HG03432 (cell line): Measurements from ENCODE around the gene PTPN3.

Source experiments
- ATAC-seq: cut with Tn5 transposase; IDR thresholded peaks from one replicate; pipeline ENCODE4 v1.9.1; 2021; ENCODE audit warnings: mild to moderate bottlenecking, moderate library complexity; ENCODE audit not compliant: unreplicated experiment

PTPN3 gene

DNA sequence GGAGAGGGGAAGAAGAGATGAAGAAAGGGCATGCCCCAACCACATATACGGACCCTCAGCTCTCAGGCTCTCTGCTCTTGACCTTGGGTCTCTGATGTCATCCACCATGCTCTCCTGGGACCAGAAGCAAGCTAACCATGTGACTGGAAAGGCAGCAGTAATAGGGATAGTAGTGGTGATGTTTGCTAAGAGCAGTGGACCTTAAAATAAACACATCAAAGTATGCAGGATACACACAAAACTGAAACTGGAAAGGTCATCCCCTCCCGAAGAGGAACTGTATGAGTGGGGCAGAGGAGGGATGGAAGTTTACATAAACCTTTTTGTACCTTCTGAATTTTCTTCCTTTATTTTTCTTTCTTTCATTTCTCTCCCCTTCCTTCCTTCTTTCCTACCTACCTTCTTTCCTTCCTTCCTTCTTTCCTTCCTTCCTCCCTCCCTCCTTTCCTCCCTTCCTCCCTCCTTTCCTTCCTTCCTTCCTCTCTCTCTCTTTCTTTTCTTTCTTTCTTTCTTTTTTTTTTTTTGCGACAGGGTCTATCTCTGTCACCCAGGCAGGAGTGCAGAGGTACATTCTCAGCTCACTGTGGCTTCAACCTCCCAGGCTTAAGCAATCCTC is 8.1 kb upstream of the PTPN3 start:
- peak; percentile 48 for ATAC-seq

- no peak for ATAC-seq
These were observed 6.6 kb upstream of the PTPN3 start for GRCh38 chr9:109504689-109505088.

GRCh38 chr9:109500421-109500974 is 2.4 kb upstream of the PTPN3 start:
- no peak for ATAC-seq

GRCh38 chr9:109499631-109500410 is 1.7 kb upstream of the PTPN3 start:
- ATAC-seq = no peak

DNA sequence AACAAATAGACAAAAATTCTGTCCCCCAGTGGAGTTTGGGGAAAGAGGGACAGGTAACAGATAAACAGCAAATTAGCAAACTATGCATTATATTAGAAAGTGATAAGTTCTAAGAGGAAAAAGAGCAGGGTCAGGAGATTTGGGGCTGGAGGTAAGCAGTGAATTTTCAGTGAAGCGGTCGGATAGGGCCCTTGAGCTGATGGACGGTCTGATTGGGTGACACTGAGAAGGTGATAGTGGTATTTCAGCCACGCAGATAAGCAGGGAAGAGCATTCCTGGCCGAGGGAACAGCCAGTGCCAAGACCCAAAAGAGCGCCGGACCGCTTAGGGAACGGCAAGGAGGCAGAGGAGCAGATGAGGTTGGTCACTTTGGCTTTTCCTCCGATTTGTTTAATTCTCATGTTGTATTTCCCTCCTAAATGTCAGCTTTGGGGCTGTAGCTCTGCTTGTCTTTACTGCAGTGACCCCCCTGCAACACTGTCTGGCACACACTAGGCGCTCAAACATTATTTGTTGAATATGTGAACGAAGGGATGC is 1.1 kb upstream of the PTPN3 start:
- ATAC-seq = no peak

GRCh38 chr9:109497226-109498153 is 617 bp downstream of the PTPN3 start:
- ATAC-seq = no peak

GRCh38 chr9:109496841-109497225 is 1.3 kb downstream of the PTPN3 start:
- no peak for ATAC-seq

- ATAC-seq = no peak
These were observed 1.9 kb downstream of the PTPN3 start for GRCh38 chr9:109496218-109496617.

DNA sequence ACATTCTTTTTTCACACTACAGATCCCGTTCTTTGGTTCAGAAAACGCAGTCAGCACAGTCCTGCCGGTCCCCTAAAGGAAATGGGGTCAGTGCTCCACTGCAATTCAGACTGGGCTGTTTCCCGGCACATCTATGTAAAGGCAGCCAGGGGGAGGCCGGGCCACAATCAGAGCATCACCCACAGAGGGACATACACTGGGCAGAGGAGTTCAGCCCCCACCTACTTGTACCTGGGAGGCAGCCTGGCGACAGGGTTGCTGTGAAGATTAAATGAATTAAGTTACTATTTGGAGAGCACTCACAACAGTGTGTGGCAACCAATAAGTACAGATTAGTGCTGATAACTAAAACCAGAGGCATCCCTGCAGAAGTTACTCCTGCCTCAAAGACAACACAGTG is 4.5 kb downstream of the PTPN3 start:
- no peak for ATAC-seq

DNA sequence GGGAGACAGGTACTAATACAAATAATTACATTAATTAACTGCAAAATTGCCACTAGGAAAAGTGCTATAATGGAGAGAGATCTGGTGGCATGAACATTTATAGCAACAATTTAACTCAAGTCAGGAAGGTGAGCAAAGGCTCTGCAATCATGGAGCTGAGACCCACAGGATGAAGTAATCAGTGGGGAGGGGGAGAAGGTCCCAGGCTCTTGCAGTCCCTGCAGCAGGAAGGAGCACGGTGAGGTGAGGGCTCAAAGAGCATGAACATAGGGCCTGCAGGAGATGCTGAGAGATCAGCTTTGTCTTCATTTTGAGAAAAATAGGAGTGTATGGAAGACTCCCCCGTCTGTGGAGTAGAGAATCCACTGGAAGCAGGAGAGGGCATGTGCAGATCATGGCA is 6.5 kb downstream of the PTPN3 start:
- ATAC-seq = no peak

DNA sequence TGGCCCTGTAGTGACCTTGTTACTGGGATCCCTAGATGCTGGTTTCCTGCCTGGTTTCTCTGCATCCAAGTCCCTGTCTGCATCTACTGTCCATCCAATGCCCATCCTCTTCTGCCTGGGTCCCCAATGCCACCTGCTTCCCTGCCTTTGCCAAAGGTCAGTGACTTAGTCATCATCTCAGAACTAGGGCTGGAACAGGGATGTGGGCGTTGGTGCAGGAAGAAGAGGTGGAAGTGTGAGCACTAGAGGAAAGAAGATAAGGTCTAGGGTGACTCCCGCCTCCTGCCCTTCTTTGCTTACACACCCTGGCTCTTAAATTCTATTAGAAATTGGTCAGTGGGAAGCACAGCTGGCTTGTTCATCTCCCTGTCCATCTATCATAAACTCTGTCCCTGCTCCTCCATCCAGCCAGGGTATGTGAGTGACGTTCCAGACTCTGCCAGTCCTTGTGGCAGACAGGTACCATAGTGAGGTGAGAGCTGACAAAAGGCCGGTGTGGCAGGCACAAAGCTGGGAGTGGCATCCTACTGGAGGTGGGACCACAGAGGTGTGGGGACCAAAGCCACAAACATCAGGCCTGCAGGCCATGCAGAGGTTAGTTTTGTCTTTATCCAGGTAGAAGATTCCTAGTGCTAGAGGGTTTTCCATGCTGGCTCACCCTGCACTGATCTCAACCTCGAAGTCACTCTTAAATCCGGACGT is 9.2 kb downstream of the PTPN3 start:
- no peak for ATAC-seq

DNA sequence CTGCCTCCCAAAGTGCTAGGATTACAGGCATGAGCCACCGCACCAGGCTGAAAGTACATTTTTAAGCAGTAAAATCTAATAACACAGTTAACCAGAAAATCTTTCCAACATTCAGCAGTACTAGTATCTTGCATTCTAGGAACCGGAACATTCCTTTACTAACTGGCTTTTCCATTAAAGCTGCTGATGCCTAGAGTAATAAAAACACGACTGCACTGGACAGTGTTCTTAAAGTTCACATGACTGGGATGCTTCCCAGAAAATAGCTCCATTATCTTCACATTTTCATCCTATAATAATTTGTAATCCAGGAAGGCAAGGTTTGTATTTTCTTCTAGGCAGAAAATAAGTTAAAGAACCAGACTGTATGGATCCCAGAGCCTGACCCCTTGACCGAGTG is 9.8 kb downstream of the PTPN3 start:
- ATAC-seq = no peak

DNA sequence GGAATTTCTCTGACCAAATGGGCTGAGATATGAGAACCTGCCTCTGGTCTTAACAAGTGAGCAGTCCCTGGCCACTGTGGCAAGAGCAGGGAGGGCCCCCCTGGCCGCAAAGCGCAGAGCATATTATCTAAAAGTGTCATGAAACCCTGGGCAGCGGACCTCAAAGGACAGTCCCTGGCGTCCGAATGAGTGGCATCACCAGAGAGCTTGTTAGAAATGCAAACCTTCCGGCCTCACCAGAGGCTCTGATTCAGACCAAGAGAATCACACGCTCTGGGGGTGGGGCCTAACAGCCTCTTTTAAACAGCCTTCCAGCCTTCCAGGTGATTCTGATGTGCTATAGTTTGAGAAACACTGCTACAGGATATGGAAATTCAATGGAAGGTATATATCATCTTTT is 10.9 kb downstream of the PTPN3 start:
- ATAC-seq = peak; percentile 73

DNA sequence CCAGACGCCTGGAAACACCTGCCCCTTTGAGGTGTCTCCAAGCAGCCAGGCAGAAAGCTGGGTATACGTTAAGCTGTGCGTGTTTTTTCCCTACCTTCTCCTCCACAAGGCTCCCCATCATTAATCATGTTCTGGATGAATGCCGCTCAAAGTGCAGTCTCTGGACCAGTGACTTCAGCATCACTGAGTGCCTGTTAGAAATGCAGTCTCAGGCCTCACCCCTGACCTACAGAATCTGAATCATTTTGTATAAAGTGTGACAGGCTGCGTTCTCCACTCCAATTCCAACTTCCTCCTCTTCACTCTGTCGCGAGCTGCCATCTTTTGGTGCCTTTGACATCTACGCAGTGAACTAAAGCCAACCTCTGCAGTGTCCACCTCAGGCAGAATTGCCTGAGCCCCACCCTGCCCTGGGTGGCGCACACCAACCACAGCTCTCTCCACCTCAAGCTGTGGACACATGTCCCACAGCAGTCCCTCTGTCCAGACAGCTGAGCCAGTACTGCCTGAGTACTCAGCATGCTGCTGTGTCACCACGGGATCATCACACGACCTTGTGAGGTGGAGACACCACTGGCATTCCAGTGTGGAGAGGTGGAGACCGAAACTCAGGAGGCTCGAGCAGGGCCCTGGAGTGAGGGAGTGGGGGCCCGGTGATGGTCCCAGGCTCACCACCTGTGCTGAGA is 14.2 kb downstream of the PTPN3 start:
- no peak for ATAC-seq

- ATAC-seq = no peak
These were observed 15.7 kb downstream of the PTPN3 start for GRCh38 chr9:109482391-109482916.

GRCh38 chr9:109481856-109482255 is 16.3 kb downstream of the PTPN3 start:
- ATAC-seq = no peak

DNA sequence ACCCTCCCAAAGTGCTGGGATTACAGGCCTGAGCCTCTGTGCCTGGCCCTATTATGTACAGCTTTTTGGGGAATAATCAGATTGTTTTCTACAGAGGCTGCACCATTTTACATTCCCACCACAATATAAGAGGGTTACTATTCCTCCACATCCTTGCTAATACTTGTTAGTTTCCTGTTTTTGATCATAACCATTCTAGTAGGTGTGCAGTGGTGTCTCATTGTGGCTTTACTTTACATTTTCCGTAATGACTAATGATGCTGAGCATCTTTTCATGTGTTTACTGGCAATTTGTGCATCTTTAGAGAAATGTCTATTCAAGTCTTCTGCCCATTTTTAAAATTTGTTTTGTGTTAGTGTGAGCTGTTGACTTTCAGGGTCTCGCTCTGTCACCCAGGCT is 18.3 kb downstream of the PTPN3 start:
- ATAC-seq = no peak

GRCh38 chr9:109478665-109479380 is 19.3 kb downstream of the PTPN3 start:
- no peak for ATAC-seq

GRCh38 chr9:109478051-109478563 is 20.0 kb downstream of the PTPN3 start:
- no peak for ATAC-seq
